Measurements from ENCODE around the gene NLRP8.

GRCh38 chr19:55930996-55931515 lies 16.6 kb upstream of the NLRP8 start:
- no peak for TF ChIP-seq CTCF (IDR thresholded peaks at IDR 0.05)
- TF ChIP-seq POLR2A (IDR thresholded peaks at IDR 0.05) = no peak
- no peak for TF ChIP-seq EP300 (IDR thresholded peaks at IDR 0.05)
- TF ChIP-seq POLR2AphosphoS5 (IDR thresholded peaks at IDR 0.05) = no peak
